ENCODE data around the gene STOML1.
"Not testable (repeated sequence)": the region's sequence is repeated elsewhere in the genome, so short reads cannot be mapped to it uniquely, and the experiment has no call there.

The STOML1 gene

DNA sequence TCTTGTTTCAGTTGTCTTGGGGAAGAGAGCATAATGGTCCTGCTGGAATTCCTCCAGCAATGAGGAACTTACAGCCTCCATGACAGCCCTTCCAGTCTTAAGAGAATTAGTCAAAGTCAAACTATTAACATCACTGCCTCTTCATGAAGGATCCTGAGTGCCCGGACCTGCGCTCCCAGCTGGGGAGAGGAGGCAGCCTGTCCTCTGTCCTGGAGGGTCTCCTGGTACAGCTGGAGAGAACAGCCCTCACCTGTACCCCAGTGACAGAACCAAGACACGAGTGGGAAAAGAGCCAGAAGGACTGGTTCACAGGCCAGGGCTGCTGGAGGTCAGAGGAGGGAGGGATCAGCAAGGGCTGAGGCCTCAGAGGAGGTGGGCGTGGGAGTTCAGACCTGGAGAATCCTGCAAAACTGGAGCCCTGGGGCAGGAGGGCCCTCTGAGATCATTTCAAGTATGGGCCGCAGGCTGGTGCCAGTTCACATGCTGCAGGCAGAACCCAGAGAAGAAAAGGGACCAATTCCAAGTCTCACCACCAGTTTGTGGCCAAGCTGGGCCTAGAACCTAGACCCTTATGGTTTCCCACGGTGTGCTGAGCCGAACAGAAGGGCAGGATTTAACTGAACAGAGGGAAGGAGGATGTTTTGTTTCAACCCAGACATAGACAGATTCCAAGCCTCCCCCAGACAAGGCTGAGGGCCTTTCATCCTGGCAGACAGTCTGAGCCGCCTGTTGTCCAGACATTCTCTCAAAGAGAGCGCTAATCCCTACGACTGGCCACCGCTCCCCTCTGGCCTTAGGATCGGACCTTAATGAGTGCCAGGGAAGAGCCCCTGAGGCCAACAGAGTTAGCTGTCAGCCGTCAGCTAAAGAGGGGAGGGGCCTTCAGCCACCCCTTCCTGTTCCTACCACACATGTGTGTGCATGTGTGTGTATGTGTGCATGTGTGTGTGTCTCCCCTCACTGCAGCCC is 47.6 kb downstream of the STOML1 start:
- no peak for DNase-seq

DNA sequence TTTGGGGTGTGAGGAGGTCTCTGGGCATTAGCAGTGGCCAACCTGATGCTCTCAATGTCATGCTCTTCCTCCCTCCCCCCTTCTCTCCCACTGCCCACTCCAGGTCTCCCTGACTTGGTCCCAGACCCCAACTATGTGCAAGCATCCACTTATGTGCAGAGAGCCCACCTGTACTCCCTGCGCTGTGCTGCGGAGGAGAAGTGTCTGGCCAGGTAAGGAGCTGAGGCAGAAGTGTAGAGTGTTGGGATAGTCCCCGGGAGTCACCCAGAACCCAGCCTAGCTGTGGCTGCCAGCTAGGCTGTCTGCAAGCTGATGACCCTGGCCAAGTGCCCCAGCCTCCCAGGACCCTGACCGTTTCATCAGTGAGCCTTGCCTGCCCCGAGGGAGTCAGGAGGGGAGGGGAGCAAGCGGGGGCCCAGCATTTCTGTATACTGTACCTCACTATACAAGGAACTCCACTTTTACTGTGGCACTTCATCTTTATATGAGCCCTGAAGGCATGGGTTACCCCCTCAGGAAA is 49.3 kb downstream of the STOML1 start:
- DNase-seq, result no peak

DNA sequence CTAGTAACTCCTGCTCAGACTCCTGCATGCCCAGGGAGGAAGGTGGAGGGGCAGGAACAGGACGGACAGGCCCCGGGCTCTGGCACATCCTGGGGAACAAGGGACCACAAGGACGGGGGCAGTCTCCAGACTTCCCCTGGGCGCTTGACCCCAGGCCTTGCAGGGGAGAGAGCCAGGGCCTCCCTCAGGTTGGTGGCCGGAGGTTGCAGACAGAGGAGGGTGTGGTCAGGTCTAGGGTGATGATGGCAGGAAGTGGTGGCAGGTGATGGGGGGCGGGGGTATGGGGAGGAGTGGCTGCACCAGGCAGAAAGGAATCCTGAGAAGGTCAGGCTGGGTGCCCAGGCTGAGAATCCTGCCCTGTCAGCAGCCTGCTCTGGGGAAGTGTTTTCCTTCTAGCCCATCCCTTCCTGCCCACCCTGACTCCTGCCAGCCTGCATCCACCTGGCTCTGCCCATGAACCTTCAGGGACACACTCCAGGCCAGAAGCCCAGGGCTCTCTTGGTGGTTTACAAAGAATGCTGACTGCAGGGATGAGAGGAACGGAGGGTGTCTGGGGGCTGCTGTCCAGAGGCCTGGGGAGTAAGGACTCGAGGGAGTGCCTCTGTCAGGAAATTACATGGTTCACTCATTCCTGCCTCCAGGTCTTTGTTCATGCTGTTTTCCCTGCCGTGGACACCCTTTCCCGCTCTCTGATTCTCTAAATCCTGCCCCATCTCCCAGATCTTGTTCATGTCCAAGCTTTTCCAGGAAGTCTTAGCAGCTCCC is 50.0 kb downstream of the STOML1 start:
- no peak for DNase-seq

- no peak for DNase-seq
Observed at GRCh38 chr15:73941449-73941848, 50.6 kb downstream of the STOML1 start.

DNA sequence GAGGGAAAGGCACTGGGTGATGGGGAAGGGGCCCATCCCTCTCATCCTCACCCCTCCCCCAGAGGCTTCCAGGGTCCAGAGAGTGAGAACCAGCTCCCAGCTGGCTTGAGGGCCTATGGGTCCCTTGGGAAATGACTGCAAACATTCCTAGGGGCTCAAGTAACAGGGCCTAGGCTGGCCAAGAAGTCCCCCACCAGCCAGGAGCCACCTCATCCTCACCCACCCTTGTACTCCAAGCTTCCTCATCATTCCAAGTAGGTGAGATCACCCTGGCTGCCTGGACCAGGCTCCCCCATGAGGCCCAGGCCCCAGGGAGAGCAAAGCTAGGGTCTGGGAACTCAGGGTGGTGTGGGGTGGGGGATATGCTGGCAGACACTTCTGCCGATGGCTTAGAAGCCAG is 51.1 kb downstream of the STOML1 start:
- DNase-seq, result peak in 1 of 2 experiments; percentile 74

GRCh38 chr15:73940061-73940981 is 51.8 kb downstream of the STOML1 start:
- DNase-seq, result peak in 1 of 2 experiments; percentile 74

DNA sequence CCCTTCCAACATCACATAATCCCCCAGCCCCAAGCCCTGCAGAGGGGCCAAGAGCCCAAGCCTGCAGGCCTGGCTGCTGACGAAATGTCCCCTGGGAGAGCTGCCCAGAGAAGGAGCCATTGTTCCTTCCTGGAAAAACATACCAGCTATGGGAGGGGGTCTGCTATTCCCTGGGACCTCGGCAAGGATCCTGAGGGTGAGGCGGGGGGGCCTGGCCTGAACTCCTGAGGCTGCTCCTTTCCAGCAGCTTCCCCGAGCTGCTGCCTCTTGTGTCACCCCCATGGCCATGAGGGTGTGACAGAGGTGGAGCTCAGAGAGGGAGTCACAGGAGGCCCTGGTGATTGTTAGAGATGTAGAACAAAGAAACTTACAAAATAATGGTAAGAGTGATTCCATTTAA is 53.0 kb downstream of the STOML1 start:
- DNase-seq, result no peak

- DNase-seq, result not testable (repeated sequence)
Observed at GRCh38 chr15:73938516-73938915, 53.6 kb downstream of the STOML1 start.

- DNase-seq, result no peak
Observed at GRCh38 chr15:73937726-73938125, 54.4 kb downstream of the STOML1 start.

GRCh38 chr15:73937296-73937695 is 54.8 kb downstream of the STOML1 start:
- DNase-seq, result no peak

DNA sequence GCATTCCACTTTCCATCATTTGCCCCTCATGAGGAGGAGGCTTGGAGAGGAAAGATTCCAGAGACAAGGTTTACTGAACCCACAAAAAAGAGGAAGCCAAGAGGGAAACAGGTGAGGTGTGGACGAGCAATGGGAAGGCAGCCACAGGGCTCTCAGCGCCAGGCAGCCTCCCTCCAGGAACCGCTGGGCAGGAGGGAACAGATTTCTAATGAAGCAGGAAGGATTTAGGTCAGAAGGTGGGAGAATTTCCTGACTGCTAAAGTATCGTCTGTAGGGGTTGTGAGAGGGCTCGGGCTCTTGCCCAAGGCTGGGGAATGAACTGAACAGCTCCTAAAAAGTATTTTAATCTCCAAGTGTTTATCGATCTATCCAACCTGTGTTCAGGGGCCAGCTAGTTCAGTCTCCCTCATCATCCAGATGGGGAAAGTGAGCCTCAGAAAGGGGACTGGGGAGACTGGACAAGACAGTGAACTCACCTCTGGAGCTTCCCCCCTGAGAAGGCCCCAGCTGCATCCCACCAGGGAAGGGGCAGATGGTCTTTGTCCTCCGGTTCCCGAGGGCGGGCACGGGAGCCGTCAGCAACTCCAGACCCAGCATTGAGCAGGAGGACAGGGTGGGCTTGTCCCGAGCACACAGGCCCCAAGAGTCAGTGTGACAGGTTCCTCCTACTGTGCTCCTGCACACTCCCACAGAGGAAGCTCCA is 55.4 kb downstream of the STOML1 start:
- no peak for DNase-seq

DNA sequence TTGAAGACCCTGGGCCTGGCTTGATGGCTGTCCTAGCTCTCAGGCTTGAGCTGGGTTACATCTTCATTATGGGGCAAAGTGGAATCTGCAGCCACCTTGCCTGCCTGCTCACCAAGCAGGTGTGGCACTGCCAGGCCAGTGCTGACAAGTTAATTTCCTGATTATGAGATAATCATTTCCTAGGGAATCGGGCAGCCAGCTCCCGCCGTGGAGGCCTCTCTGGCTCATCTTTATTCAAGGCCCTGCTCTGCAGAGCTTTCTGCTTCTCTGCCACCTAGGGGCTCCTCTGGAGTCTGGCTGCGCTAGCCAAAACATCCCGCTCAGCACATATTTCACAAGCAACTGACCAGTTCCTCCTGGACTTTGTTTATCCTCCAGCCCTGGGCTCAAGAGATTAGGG is 55.9 kb downstream of the STOML1 start:
- DNase-seq, result no peak

- peak; percentile 62 to 83 for DNase-seq
Observed at GRCh38 chr15:73935547-73935946, 56.5 kb downstream of the STOML1 start.

- no peak for DNase-seq
Observed at GRCh38 chr15:73934281-73934680, 57.8 kb downstream of the STOML1 start.

- no peak for DNase-seq
Observed at GRCh38 chr15:73932381-73933191, 59.5 kb downstream of the STOML1 start.

GRCh38 chr15:73931441-73931840 is 60.7 kb downstream of the STOML1 start:
- no peak for DNase-seq

DNA sequence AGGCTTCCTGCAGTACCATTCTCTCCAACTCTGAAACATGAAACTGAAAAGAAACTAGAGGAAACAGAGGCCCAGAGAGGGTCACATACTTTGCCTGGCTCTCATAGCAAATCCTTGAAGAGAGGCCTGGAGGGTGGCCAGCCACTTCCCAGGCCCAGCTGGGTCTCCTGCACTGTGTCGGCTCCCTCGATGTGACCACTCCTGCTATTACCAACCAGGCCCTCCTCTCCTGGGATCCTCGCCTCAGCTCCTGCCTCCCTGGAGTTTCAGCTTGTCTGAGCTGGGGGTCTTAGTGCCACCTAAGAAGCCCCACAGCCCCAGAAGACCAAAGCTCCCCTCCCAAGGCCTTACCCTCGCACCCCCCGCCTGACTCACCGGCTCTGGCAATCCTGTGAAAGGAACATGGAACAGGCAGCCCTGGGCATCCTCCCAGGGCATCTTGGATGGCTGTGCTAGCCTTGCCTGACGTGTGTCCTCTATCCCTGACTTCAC is 61.3 kb downstream of the STOML1 start:
- no peak for DNase-seq

- DNase-seq, result no peak
Observed at GRCh38 chr15:73930371-73930770, 61.7 kb downstream of the STOML1 start.

DNA sequence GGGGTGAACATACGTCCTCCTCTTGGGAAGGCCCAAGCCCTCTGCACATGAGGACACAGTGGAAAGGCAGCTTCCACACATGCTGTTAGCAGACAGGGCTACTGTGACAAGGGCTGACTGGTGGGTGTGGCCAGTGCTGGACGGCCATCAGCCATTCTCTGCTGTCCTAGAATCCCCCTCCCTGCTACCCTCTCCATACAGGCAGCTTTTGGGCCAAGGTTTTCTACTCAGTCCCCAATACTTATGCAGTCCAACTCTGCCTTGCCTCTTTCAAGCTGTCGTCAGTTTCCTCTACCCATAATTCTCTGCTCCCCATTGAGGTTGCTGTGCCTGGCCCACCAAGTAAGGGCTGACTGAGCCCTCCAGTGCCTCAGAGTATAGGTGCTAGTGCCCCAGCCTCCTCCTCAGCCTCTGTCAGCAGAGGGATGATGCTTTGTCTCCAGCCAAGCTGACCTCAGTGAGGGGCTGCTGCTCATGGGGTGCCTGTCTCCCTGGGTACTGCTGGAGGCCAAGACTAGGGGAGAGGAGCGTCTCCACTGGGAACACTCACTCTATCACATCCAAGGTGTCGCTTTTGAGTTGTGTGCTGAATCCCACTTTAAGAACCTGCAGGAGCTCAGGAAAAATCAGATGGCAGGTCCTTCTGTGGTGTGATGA is 63.0 kb downstream of the STOML1 start:
- DNase-seq, result peak; percentile 25 to 60
